Activated T-cell treated with anti-CD3 and anti-CD28 coated beads for 24 hours (primary cell): ENCODE data around the gene PITPNM3.
"Not testable (repeated sequence)": the region's sequence is repeated elsewhere in the genome, so short reads cannot be mapped to it uniquely, and the experiment has no call there.

Experiments
- DNase-seq: peaks from one replicate; pipeline ENCODE4 v3.0.0-alpha.2; 2020; ENCODE audit warnings: low read depth

The PITPNM3 gene

DNA sequence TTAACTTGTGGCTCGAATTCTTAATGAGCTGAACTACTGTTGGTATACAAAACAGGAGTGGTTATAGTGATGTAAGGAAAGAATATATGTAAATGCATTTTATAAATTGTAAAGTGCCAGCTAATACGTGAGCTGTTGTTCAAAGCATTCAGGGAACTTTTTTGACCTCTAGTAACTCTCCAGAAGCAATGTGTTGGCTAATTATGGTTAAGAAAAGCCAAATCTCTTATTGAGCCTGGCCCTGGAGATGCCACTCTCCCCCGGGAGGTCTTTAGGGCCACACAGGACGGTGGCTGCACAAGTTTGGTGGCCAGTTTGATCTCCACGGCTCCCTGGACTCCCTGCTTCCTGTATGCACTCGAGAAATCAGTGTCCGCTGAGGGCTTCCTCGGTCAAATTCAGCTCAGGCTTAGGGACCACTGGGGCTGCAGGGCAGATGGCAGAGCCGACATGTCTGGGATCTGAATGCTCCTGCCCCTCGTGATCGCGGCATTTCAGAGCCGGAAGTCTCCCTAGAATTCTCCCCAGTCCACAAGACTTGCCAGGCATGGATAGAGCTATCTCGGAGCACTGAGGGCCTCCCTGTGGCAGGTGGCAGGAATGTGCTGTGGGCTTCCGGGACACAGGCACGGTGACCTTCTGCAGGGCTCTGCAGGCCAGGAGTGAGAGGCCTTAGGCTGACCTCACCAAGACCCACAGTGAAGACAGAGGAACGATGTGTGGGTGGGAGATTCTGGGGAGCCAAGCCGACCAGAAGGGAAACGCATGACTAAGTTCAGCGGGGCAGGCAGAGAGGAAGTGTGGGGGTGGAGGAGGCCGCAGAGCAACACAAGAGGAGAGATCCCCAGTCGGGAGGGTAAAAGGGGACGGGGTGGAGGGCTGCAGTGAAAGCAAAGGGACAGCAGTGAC, 18.6 kb upstream of the PITPNM3 start:
- DNase-seq: peak; percentile 18

- no peak for DNase-seq
These were observed 17.8 kb upstream of the PITPNM3 start for GRCh38 chr17:6573982-6574686.

GRCh38 chr17:6573495-6573894, 17.1 kb upstream of the PITPNM3 start:
- DNase-seq: not testable (repeated sequence)

DNA sequence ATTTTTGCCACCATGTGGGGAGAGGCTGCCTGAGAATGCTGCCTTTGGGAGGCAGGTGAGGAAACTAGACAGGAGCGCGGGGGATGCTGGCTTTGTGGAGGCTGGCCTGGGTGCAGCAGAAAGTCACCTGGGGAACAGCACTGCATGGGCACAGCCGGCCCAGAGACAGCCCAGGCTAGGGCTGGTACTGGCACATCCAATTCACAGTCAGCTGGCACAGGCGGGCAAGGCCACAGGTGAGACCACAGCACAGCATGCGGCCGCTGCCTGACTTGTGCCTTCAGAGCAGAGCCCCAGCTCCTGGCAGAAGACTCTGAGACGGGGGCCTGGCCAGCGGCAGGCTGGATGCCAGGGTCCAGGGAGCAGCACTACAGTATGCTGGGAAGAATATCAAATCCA, 16.6 kb upstream of the PITPNM3 start:
- DNase-seq: no peak

DNA sequence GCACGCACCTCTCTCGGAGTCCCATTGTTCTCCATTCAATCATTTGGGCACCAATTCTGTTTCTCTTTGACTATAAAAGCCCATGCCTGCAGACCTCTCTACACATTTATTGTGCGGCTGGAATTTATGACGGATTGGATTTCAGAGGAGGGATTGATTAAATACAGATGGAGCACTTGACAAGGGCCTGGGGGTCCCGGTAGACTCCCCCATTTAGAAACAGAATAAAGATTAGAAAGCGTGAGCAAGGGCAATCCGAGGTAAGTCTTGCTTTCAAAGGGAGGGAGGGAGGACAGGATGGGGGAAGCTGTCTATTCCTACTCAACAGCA, 15.1 kb upstream of the PITPNM3 start:
- no peak for DNase-seq

DNA sequence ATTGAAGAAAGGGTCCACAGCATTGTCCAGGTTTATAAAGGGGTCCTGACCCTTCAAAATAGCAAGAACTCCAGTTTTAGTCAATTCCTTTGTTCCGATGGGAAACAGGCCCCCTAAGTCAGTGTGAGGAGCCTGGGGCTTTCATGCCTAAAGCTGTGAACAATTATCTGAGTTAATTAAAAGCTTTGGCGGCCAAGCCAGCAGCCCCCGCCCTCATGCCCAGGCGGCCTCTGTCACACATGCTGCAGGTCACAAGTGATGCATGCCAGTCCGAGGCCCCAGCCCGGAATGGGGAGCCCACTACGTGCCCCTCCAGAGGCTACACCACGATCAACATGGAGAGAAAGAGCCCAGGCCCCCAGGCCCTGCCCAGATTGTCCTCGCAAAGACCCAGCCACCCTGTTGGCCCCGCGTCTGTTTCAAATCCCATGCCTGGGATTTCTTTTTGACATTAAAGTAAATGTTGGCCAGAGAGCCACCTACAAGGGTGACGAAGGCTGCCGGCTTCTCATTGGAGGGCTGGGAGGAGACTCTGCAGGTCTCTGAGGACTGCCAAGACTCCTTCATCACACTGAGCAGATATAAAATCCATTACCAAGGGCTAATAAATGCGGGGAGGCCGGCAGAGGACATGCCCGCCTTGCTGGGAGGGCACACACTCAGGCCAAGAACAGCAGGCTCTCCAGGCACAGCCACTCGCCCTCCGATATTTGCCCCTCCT, 14.5 kb upstream of the PITPNM3 start:
- no peak for DNase-seq

DNA sequence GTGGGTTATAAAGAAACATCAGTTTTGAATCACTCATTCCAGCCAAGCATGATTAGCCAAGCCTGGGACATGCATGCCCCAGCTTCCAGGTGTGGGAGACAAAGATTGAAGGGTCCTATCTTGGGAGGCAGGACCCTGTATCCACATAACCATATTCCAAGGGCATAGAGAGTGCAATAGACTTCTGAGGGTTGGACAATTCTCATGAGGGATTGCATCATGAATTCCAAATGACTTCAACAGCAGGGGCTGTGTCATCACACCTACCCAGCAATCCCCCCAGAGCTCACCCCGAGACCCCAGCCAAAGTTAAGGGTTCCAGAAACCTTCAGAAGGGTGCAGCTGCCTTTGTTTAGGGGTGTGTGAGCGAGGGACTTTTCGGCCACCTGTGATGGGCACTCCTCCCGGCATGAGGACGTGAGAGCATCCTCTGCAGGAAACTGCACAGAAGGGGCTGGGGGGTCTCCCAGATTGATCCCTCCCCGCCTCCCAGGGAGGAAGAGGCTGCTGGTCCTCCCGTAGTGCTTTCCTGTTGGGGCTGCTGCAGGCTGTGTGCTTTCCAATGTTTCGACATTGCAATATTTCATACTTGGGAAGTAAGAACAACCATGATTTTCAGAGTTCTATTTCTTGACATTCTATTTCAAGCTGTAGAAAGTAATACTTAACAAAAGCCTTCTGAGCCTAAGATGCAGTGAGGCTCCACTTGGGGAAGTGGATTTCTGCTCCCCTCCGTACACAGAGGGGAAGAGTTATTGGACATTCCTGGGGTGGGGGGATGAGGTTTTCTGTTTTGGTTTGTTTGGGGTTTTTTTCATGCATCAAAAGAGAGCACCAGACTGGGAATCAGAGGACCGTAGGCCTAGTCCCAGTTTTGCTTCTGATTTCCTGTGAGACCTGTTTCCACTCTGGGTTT, 13.3 kb upstream of the PITPNM3 start:
- DNase-seq: no peak

GRCh38 chr17:6568184-6568758, 11.9 kb upstream of the PITPNM3 start:
- no peak for DNase-seq

DNA sequence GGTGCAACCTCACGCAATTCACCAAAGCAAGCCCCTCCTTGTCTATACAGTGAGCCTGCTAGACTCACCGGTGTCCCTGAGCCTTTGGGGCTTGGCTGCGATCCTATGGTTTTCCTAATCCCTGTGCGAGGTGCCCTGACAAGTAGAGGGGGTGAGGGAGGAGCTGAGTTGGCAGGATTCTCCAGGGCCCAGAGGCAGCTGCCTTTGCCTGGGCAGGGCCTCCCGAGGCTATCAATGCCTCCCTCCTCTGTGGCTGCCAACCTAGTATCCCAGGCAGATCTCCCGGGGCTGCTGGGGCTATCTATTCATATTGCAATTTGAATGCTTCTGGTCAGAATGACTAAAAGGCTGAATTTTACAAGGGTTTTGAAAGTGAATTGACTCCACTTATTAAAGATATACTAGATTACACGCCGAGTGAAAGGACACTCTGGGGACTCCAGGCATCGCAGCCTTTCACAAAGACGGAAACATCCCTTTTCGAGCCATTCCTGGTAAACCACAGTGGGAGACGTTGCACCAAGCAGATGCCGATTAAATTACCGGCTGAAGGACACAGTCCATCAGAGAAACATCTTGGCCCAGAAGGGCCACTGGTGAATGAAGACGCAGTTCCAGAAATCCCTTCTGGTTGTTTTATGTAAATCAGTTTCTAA, 11.3 kb upstream of the PITPNM3 start:
- no peak for DNase-seq

DNA sequence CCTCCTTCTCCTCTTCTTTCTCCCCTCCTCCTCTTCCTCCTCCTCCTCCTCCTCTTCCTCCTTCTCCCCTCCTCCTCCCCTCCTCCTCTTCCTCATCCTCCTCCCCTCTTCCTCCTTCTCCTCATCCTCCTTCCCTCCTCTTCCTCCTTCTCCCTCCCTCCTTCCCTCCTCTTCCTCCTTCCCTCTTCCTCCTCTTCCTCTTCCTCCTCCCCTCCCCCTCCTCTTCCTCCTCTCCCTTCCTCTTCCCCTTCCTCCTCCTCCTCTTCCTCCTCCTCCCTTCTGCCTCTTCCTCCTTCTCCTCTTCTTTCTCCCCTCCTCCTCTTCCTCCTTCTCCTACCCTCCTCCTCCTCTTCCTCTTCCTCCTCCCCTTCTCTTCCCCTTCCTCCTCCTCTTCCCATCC, 5.1 kb upstream of the PITPNM3 start:
- DNase-seq: no peak

GRCh38 chr17:6560496-6560895, 4.1 kb upstream of the PITPNM3 start:
- DNase-seq: no peak

GRCh38 chr17:6559753-6560215, 3.4 kb upstream of the PITPNM3 start:
- DNase-seq: no peak

DNA sequence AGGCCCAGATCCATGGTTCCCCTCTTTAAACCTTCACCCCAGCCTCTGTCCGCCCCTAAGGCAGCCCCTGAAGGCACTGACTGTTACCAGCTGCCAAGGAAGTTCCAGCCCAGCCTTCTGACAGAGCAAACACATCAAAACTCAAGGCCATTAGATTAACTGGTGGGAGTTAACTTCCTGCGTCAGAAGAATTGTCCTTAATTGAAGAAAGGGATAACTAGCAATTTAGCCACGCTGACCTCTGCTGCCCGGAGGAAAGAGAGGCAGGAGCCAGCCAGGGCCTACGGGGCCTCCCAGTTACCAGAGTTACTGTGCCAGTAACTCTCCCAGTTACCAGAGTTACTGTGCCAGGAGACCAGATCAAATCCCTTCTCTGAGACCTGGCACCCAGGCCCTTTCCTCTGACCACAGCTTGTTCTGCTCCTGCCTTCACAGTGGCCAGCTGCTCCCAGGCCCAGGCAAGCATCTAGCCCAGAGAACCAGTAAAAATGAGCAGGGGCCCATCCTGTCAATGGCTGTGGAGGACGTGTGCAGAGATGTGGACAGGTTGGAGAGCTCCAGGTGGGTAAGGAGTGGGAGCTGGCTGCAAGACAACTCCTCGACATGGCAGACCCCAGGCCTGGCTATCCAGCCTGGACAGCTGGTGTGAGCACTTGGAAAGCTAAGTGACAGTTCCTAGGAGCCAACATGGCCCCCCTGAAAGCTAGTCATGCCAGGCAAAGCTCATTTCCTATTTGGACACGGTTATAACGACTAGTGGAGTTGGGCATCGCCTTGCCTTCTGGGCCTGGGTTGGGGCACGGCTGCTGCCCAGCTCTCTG, 2.8 kb upstream of the PITPNM3 start:
- DNase-seq: no peak

- no peak for DNase-seq
These were observed 1.9 kb upstream of the PITPNM3 start for GRCh38 chr17:6558276-6558675.

- no peak for DNase-seq
These were observed 684 bp upstream of the PITPNM3 start for GRCh38 chr17:6557040-6557438.

DNA sequence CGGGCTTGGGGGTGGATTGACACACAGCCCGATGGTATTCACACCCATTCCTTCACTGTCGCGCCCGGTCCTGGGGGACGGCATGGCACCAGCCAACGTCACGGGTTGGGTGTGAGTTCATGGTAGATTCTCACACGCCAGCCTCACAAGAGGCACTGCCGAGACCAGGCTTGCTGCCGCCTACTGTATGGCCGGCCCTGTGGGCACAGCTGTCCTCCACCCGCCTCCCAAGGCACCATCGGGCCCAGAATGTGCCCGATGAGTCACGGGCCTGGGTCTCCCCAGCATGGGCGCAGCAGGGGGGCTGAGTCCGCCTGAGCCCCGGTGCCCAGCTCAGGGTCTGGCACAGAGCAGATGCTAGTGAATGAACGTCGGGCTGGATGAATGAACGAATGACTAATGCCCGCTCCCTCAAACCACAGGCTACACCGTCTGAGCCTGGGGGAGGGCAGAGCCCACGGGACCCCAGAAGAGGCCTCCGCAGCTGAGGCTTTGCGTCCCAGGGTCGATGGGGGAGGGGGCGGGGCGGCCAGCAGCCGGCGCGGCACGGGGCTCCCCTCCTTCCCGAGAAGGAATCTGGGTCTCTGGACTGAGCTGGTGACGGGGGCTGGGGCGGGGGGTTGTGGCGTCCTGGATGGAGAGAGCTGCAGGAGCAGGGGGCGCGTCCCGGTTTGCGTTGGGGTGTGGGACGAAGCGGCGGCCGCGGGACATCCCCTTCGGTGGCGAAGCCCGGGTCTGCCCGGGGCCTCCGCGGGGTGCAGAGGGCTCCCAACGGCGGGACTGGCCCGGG, 829 bp downstream of the PITPNM3 start:
- no peak for DNase-seq

DNA sequence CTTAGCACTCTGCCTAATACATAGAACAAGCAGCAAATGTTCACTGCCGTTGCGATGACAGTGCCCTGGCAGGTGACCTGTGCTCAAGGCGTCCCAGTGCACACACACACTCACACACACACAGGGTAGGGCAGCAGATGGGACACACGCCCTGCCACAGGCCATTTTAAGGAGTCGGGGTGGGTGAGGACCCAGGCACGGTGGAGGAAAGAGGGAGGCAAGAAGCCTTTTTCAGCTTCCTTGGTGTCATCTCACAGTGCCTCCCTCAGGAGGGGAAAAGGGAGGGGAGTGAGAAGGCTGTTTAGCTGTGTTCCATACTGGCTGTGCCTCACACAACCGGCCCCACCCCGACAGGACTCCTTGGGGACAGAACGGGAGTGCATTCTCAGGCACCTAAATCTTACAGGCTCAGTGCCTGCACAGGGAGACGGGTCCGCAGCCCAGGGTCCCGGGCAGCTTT, 1.5 kb downstream of the PITPNM3 start:
- DNase-seq: no peak

DNA sequence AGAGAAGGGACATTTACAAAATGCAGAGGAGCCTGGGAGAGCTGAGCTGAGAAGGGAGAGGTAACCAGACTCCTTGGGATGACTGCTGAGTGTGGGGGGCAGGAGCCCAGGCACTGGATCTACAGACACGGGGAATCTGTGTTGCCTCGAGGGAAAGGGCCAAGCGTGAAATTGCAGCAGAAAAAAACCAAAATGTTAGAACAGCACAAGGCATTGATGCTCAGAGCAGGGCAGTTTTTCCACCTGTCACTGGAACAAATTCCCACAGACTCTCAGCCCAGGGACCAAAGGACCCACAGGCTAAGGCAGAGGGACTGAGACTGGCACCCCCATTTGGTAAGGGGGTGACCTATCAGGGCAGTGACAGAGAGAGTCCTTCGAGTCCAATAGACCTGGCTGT, 2.0 kb downstream of the PITPNM3 start:
- no peak for DNase-seq
